Posterior vena cava (tissue), 2 donors: ENCODE measurements around the gene MRPS2. TPM values are rescaled to one million over a fixed set of nuclear protein-coding genes. Genes with fewer than 3 reads are reported as not detected.
"Not testable (repeated sequence)": the region's sequence is repeated elsewhere in the genome, so short reads cannot be mapped to it uniquely, and the experiment has no call there.

Experiments used
- DNase-seq: peaks from one replicate; pipeline ENCODE4 v3.0.0-alpha.2; 2020; ENCODE audit warnings: low spot score
- intact Hi-C, 2 donors: fragments of 100-400 bp; cut with DNase I; formaldehyde crosslinking; loops; one replicate each; pipeline versions ENCODE4 v1.14.1 to v1.14.2; 2022 to 2023
- total RNA-seq, 2 donors: library from RNA; stranded (reverse); fragmentation: NEBNext Ultra II Directional; extraction: Animal tissue kit (Norgen Biotek cat#: 25700); gene quantifications; one replicate each; pipeline ENCODE4 v1.2.1, GENCODE V29; 2021
- donor health status: DM: yes; HTN: yes; CAD: no.
- donor health status: DM: yes; HTN: yes; CAD: no.

MRPS2 gene
- total RNA-seq, 2 donors from 2014 or later: 15.9 to 16.3 TPM

DNA sequence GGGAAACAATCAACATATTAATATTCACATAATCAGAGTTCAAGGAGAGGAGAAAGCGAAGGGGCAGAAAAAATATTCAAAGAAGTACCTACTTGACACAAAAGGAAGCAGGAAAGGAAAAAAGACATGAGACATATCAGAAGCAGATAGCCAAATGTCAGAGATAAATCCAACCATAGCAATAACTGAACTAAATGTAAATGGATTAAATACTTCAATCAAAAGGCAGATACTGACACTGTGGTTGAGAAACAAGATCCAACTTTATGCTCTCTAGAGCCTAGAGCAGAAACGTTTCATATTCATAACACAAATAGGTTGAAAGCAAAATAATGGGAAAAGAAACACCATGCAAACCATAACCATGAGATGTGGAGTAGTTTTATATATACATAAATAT is 9.0 kb downstream of the MRPS2 start:
- no peak for DNase-seq
- intact Hi-C loops: no loop called here

DNA sequence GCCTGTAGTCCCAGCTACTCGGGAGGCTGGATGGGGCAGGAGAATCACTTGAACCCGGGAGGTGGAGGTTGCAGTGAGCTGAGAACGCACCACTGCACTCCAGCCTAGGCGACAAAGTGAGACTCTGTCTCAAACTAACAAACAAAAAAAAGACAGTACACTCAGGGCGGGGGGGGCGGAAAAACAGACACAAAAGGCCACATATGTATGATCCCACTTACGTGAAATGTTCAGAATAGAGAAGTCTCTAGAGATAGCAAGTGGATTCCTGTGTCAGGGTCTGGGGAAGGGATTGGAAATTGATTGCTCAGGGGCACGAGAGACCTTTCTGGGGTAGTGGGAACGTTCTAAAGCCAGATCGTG is 11.7 kb downstream of the MRPS2 start:
- intact Hi-C loops: no loop called here
- peak; percentile 28 for DNase-seq

DNA sequence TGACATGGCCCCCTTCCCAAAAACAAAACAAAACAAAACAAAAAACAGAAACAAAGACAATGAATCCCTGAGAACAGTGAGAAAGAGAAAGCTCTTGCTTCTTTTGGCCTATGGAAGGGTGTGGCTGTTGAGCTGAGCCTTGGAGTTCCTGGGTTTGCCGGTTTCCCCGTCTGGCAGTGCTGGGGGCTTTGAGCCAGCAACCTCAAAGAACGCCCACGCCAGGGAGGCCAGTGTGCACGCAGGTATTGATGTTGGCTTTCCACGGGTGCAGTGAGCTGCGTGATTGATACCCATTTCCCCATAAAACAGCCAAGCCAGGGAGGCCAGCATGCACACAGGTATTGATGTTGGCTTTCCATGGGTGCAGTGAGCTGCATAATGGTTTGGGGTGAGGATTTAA is 12.4 kb downstream of the MRPS2 start:
- DNase-seq: peak; percentile 75
- intact Hi-C loops: no loop called here

DNA sequence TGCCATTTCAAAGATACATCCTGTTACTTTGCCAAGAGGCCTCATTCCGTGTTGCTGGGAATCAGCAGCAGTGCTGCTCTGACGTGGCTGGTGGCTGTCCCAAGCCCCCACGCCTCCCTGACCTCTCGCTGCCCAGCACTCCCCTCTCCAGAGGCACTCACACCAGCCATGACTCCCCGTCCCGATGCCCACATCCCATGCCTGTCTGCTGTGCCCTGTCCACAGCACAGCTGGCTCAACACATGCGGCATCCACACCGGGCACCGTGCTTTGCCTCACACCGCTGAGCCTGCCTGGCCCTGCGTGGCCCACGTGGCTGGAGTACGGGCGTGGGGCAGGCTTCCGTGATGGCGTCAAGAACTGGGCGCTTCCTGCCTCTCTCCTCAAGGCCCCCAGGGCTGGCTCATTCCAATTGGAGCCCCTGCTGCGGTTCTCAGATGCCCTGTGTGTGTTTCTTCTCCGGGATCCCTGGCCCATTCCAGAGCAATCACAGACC is 12.9 kb downstream of the MRPS2 start:
- intact Hi-C loops: no loop called here
- peak; percentile 61 for DNase-seq

DNA sequence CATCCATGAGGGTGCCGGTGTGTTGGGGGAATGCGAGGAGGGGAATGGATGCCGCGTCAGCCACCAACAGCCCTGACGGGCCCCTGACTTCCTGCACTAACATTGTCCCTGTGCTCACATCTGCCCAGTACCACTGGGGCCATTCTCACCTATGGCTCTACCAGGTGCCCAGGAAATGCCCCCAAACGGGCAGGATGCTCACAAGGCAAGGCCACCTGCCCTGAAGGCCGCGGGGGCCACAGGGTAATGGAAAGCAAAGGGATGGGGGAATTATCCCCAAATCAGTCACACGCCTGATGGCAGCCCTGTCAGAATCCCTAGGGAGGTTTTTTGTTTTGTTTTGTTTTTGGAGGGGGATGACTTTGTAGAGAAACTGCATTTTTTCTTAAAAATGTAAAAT is 13.4 kb downstream of the MRPS2 start:
- peak; percentile 50 for DNase-seq
- intact Hi-C loops: not testable (repeated sequence)

DNA sequence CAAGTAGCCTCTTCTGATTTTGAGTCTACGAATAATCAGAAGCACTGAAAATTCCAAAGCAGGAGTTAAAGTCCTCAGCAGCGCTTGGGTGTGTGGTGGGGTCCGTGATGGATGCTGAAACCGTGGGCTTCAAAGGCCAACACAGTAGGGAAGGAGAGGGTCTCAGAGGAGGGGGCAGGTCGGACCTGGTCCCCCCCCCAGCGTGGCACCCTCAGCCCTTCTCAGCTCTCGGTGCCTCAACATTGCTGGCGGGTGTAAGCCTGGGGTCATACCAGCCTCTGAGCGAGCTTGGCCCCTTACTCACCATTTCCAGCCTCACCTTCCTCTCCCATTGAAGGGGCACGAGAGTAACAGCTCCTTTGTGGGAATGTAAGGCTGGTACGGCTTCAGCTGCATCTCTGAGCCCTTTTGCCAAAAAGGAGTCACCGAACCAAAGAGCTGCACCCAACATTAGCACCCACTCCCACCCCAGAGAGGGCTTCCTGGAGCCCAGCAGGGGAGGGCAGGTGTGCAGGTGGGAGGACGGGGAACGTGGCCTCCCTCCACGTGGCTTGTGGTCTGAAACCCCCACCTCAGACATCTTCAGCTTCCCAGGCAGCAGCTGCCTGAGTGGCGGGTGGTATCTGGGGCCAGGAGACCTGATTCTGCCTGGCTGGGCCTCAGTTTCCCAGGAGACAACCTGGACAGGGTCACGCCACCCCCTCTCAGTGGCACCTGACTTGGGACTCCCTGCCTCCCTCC is 14.0 kb downstream of the MRPS2 start:
- peak; percentile 32 for DNase-seq
- intact Hi-C loops: no loop called here

DNA sequence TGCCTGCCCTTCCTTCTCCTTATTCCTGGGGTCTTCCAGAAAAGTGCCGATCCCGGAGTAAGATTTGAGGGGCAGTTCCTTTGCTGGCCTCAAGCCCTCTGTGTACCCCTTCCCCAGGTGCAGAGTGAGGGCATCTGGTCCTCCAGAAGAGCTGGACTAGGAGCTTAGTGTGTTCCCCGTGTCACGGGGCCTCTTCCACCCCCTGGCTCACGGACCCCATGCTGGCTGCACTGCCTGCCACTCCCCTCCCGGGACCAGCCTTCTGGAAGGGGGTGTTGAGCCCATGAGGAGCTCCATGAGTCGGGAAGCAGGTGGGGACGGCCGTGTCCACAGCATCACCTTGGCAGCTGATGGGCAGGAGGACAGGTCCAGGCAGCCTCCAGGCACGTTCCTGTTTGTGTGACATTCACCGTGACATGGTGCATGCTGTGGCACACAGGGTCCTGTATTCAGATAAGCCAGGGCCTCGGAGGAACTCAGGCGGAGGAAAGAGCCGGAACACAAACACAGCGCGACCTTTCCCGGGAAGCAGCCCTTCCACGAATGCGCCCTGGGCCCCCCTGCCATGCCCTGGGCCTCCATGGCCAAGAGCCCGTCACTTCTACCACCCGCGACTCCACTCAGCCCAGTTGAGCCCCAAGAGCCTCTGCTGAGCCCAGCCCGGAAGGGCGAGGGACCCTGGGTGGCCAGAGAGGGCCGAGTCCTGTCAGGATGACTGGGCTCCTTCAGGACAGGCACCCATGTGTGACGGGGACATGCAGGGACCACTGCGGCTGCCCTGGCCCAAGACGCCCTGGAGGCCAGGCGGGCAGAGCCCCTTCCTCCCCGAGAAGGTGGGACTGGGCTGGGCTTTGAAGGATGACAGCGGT is 14.8 kb downstream of the MRPS2 start:
- intact Hi-C loops: no loop called here
- DNase-seq: peak; percentile 56

DNA sequence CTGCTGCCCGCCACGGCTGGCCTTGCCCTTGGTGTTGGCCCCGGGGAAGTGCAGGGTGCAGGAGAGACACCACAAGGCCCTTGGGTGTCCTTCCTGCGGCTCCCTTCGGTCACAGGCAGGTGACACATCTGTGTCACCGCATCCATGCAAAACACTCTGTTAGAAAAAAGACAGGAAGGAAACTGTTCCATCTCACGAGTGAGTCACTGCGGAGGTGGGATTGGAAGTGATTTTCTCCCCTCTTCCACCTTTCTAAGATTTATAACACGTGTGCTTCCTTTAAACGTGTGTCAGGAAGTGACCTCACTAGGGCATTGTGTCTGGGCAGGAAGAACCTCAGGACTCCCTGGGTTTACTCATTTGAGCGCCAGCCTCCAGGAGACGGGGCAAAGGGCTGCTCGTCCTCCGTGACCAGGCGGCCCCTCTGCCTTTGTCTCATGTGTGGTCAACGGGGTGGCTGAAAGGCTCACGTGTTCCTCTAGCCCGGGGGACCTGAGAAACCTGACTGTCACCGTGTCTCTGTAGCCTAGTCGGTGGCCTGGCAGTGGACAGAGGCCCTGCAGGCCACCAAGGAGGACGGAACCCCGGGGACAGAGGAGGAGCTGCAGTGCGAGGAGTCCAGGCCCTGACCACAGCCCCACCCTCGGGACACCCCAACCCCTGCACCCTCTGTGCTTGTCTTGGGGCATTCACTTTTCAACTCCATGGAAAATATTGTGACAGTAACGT is 15.8 kb downstream of the MRPS2 start:
- peak; percentile 61 for DNase-seq
- intact Hi-C loops: no loop called here

DNA sequence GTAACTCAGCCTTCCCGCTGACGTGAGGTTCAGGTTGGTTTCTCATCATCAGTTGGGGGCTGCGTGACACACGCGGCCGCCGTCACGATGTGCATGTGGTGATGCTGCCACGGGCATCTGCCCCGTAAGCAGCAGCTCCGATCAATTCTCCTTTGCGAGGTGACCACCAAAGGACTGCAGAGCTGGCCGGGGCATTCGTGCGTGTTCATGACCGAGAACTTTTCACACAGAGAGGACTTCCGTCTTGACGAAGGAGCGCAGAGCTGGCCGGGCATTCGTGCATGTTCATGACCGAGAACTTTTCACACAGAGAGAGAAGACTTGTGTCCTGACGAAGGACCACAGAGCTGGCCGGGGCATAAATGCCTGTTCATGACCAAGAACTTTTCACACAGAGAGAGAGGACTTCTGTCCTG is 16.9 kb downstream of the MRPS2 start:
- intact Hi-C loops: no loop called here
- DNase-seq: peak; percentile 58

DNA sequence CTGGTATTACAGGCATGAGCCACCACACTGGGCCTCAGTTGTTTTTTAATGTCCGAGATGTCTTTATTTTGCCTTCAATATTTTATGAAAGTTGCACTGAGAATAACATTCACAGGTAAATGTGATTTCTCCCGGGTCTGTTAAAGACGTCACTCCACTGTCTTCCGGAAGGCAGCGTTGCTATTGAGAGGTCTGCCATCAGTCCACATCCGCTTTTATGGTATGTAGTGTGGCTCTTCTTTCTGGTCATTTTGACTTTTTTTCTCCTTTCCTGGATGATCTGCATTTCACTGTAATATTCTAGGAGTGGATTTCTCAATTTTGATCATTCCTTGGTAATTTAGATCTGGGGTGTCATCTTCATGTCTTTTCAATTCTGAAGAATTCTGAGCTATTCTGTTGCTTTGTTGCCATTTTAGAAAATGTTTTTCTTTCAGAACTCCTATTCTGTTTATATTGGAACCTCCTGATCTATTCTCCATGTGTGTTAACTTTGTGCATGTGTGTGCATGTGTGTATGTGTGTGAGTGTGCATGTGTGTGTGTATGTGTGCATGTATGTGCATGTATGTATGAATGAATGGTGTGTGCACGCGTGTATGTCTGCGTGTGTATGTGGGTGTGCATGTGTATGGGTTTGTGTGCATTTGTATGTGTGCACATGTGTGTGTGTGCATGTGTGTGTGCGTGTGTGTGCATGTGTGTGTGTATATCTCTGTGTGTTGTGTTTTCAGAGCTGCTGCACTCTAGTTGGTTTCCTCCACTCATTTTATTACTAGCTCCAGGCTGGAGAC is 18.9 kb downstream of the MRPS2 start:
- DNase-seq: no peak
- intact Hi-C loops: no loop called here

DNA sequence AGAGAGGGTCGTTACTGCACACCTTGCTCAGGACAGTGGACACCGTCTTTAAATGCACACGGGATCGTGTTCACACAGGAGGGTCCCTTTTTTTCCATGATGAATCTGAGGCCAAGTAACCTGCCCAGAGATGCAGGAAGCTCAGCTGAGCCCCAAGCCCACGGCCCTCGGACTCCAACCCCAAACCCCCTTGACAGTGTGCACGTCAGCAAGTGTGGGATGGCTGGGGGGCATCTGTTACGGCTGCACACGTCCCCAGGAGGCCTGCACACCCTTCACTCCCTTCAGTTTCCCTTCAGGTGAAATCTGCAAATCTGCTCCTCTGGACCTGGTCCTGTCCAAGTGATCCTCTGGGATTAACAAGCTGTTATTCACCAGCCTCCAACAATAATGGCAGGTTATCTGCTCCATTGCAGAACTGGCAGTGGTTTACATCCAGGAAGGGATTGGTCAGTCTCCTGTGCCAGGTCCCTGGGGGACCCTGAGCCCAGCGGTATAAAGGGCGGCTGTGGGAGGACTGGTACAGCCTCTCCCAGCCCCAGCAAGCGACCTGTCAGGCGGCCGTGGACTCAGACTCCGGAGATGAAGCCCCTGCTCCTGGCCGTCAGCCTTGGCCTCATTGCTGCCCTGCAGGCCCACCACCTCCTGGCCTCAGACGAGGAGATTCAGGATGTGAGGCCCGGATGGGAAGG is 20.6 kb downstream of the MRPS2 start, which contains the start of gene LCN1:
Gene LCN1 (plus strand): TSS at position 525 of the 692 bp plus-strand sequence. CDS start 58 bp downstream, at position 583.
- peak; percentile 57 for DNase-seq
- intact Hi-C loops: no loop called here

DNA sequence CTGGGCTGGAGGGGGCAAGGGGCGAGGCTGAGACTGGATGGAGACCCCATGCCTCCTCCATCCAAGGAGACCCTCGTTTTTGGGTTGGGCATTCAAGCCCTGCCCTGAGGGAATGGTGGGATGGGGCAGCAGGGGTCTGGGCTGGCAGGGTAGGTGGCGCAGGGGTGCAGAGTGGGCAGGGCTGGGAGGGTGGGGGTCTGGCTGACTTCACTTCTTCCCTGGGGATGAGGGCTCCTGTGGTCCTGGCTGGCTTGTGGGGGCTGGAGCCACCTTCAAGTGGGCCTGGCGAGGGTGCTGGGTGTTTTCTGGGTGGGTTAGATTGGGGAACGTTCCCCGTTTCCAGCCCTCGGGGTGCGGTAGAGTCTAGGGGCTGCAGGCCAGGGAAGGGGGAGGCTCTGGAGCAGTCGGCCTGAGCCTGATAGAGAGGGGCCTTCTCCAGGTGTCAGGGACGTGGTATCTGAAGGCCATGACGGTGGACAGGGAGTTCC is 21.2 kb downstream of the MRPS2 start:
- peak; percentile 59 for DNase-seq
- intact Hi-C loops: no loop called here

DNA sequence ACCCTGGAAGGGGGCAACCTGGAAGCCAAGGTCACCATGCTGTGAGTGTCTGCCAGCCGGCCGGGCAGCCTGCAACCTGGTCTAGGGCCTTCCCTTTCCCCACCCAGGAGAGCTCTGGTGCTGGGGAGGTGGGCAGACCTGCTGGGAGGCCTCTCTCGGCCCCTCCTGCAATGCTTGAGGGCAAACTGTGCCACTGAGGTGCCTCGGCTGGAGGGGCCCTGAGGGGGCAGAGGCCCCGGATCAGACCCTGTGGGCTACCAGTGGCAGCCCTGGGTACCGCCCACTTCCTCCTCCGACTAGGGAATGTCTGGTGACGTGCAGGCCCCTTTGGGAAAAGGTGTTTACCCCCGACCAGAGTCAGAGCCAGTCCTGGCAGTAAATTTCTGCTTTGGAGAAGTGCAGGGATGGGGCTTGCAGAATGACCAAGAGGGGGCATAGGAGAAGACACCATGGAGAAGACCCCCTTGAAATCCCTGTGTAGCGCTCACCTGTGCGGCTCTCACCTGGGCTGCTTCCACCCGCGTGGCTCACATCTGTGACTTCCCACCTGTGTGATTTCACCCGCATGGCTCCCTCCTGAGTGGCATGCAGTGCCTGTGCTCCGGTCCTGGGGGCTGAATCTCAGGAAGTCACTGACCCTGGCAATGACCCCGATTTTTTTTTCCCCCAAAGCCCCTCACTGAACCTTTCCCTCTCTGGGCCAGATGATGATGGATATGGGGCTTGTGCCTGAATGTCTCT is 21.8 kb downstream of the MRPS2 start:
- peak; percentile 50 for DNase-seq
- intact Hi-C loops: no loop called here

DNA sequence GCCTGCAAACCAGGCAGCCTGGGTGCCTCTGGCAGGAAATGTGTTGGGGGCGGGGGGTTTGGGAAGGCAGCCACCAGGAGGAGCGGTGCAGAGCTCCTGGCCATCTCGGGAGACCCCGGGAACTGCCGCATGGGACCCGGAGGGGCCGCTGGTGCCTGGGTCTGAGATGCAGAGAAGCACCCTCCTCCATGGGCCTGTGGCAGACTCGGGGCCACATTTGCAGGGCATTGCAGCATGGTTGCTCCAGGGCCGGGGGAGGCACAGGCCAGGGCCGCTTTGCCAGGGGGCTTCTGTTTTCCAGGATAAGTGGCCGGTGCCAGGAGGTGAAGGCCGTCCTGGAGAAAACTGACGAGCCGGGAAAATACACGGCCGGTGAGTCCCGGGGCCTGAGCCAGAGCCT is 22.4 kb downstream of the MRPS2 start:
- DNase-seq: peak; percentile 78
- intact Hi-C loops: no loop called here

DNA sequence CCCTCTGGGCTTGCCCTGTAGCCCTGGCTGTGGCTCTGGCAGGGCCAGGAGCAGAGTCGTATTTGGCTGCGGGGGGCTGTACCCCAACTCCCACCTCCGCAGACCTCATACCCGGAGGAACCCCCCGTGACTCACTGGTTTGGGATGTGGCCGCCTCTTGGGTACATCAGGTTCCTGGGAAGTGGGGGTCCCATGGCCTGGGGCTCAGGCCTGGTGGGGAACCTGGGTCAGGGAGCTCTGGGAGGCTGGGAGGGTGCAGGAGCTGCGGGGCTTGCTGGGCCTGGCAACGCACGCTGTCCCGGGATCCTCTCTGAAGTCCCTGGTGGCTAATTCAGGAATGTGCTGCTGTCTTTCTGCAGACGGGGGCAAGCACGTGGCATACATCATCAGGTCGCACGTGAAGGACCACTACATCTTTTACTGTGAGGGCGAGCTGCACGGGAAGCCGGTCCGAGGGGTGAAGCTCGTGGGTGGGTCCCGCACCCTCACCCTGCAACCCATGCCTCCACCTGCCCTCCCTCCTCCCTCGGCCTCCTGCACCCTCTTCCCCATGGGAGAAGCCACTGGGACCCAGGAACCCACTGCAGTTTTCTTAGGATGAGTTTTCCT is 23.1 kb downstream of the MRPS2 start:
- DNase-seq: peak; percentile 71
- intact Hi-C loops: no loop called here

DNA sequence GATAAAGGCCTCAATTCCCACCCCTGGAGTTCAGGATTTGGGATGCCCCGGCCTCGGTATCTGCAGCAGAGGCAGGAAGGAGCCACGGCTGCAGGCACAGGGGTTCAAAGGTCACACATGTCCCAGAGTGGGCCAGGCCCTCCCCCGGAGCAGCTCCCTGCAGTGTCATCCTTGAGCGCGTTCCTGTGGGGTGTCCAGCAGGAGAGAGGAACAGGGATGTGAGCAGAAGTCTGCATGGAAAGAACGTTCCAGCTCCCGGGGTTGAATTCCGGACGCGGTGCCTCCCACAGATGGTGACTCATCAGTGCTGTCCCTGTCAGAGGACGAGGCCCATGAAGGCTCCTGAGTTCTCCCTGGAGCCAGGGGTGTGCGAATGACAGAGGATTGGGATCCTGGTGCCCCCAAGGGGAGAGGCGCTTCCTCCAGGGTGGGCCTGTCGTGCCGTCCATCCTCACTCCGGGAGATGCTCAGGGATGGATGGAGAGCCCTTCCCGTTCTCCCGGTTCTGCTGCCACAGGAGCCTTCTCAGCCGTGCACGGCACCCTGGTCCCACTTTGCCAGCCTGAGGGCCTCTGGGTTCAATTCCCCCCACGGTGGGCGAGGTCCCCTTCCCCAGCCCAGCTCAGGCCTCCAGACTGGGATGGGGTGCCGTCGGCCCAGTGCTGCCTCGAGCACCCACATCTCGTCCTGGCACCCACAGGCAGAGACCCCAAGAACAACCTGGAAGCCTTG is 23.8 kb downstream of the MRPS2 start:
- intact Hi-C loops: no loop called here
- DNase-seq: peak; percentile 69
